Gastrocnemius medialis (tissue), 4 donors: ENCODE data around the gene RFK. TPM values are rescaled to one million over a fixed set of nuclear protein-coding genes. Genes with fewer than 3 reads are reported as not detected.

Source experiments
- ATAC-seq, 2 donors: fragments of 150-250 bp; one replicate each; pipeline ENCODE4 v1.9.1; 2016
- DNase-seq, 2 donors: peaks; one replicate each; pipeline ENCODE4 v3.0.0-alpha.2; 2019
- H3K27ac ChIP-seq, 4 donors: fragments of 200-600 bp; sonication (generic); 1 replicate in 1 of 4; 2 replicates in 3 of 4; pipeline ENCODE4 v1.5.1; 2016 to 2018; ENCODE audit warnings: mild to moderate bottlenecking in 2 of 4, moderate library complexity in 1 of 4
- H3K27me3 ChIP-seq, 3 donors: fragments of 200-600 bp; sonication (generic) in 2 of 3; 1 replicate in 1 of 3; 2 replicates in 2 of 3; pipeline versions ENCODE4 v1.5.1 to v1.6.0; 2016 to 2019; ENCODE audit warnings: mild to moderate bottlenecking in 1 of 3, moderate library complexity in 1 of 3
- H3K36me3 ChIP-seq, 2 donors: fragments of 200-600 bp; sonication (generic) in 1 of 2; one replicate each; pipeline ENCODE4 v1.5.1; 2017 to 2018
- H3K4me1 ChIP-seq, 2 donors: fragments of 200-600 bp; sonication (generic) in 1 of 2; one replicate each; pipeline ENCODE4 v1.5.1; 2016 to 2017; ENCODE audit warnings: mild to moderate bottlenecking in 2 of 2
- H3K4me3 ChIP-seq, 4 donors: fragments of 200-600 bp; sonication (generic) in 3 of 4; 1 replicate in 1 of 4; 2 replicates in 3 of 4; pipeline ENCODE4 v1.5.1; 2016 to 2019; ENCODE audit warnings: mild to moderate bottlenecking in 2 of 4
- H3K9me3 ChIP-seq, 3 donors: fragments of 200-600 bp; sonication (generic) in 2 of 3; 1 replicate in 1 of 3; 2 replicates in 2 of 3; pipeline ENCODE4 v1.5.1; 2016 to 2019
- CTCF ChIP-seq, 5 experiments: fragments of 450-650 bp in 3 of 5; fragments of 200-600 bp in 2 of 5; sonication (generic) in 2 of 5; IDR thresholded peaks in 4 of 5; conservative IDR thresholded peaks in 1 of 5; 1 replicate in 4 of 5; 2 replicates in 1 of 5; pipeline ENCODE4 v1.5.1; 2016 to 2019; ENCODE audit warnings: antibody characterized with exemption in 5 of 5, mild to moderate bottlenecking in 3 of 5, moderate library complexity in 3 of 5
- POLR2A ChIP-seq, 2 donors: fragments of 450-650 bp; IDR thresholded peaks; one replicate each; pipeline ENCODE4 v1.6.1; 2017; ENCODE audit warnings: antibody characterized with exemption in 2 of 2, mild to moderate bottlenecking in 2 of 2, moderate library complexity in 2 of 2
- in situ Hi-C, 4 donors: fragments of 200-750 bp; cut with MboI; loops; one replicate each; pipeline versions ENCODE4 v1.15.0 to v1.8.0; 2017; ENCODE audit warnings: low sequenced_read_pairs in 4 of 4
- intact Hi-C: fragments of 100-400 bp; cut with DNase I; formaldehyde crosslinking; loops from one replicate; pipeline ENCODE4 v1.15.1; 2023; ENCODE audit warnings: low total_unique reads
- total RNA-seq, 4 donors: library from RNA; depleted of rRNA; stranded (reverse); fragments of >200 nt; gene quantifications; one replicate each; pipeline versions ENCODE4 v1.1.0 to v1.2.3, GENCODE V29; 2016

Gene RFK
- total RNA-seq, 4 donors from 2014 or later, result 13.2 to 33.6 (median 25.6) TPM

GRCh38 chr9:76396597-76396996 lies 2.4 kb upstream of the RFK start:
- in situ Hi-C loops (loop anchor here in 2 of 4 donors (10.0 to 25.0 kb wide), 2 partner anchors 758 to 766 kb away; no protein-coding TSS in a partner anchor), intact Hi-C loops (loop anchor here (10.0 kb wide), 1 partner anchor 1312 kb away; the partner anchor contains the start of genes NMRK1 and OSTF1)
- Histone ChIP-seq H3K27me3 (no peaks in the 10 kb centered on the region), H3K4me3 (no peak overlapping the region), H3K36me3 (peaks cover 0 to 9% of the 10 kb centered on the region in 2 donors), H3K9me3 (no peaks in the 10 kb centered on the region), H3K27ac (no peak overlapping the region), H3K4me1 (peaks cover 6 to 15% of the 10 kb centered on the region in 2 donors)
- DNase-seq, result no peak
- TF ChIP-seq CTCF (IDR thresholded peaks at IDR 0.05 in 4 of 5, conservative IDR thresholded peaks at IDR 0.05 in 1 of 5), result no peak
- no peak for TF ChIP-seq POLR2A (IDR thresholded peaks at IDR 0.05)
- no peak for ATAC-seq

- Histone ChIP-seq H3K9me3 (no peaks in the 10 kb centered on the region), H3K4me1 (peaks cover 6 to 15% of the 10 kb centered on the region in 2 donors), H3K4me3 (no peak overlapping the region), H3K27me3 (no peaks in the 10 kb centered on the region), H3K36me3 (peaks cover 0 to 9% of the 10 kb centered on the region in 2 donors), H3K27ac (no peak overlapping the region)
- intact Hi-C loops, result loop anchor here (10.0 kb wide), 1 partner anchor 1311 kb away; the partner anchor contains the start of genes NMRK1 and OSTF1
- in situ Hi-C loops, result loop anchor here in 2 of 4 donors (10.0 to 25.0 kb wide), 2 partner anchors 759 to 766 kb away; no protein-coding TSS in a partner anchor
- ATAC-seq (no peak), DNase-seq (no peak)
- TF ChIP-seq CTCF (IDR thresholded peaks at IDR 0.05 in 4 of 5, conservative IDR thresholded peaks at IDR 0.05 in 1 of 5), result no peak
- no peak for TF ChIP-seq POLR2A (IDR thresholded peaks at IDR 0.05)
Observed at GRCh38 chr9:76396144-76396543, 1.9 kb upstream of the RFK start.

GRCh38 chr9:76395381-76395780 lies 1.2 kb upstream of the RFK start:
- Histone ChIP-seq H3K27ac (peak overlapping the region; percentile 83 to 90 (median 88)), H3K36me3 (peaks cover 0 to 9% of the 10 kb centered on the region in 2 donors), H3K4me1 (peaks cover 6 to 15% of the 10 kb centered on the region in 2 donors), H3K4me3 (peak overlapping the region in 3 of 4 donors; percentile 84 to 96 (median 85)), H3K27me3 (no peaks in the 10 kb centered on the region), H3K9me3 (no peaks in the 10 kb centered on the region)
- DNase-seq, result no peak
- in situ Hi-C loops, result loop anchor here in 2 of 4 donors (10.0 to 25.0 kb wide), 2 partner anchors 759 to 767 kb away; no protein-coding TSS in a partner anchor
- TF ChIP-seq POLR2A (IDR thresholded peaks at IDR 0.05), result no peak
- TF ChIP-seq CTCF (IDR thresholded peaks at IDR 0.05 in 4 of 5, conservative IDR thresholded peaks at IDR 0.05 in 1 of 5), result no peak
- intact Hi-C loops, result loop anchor here (10.0 kb wide), 1 partner anchor 1311 kb away; the partner anchor contains the start of genes NMRK1 and OSTF1
- ATAC-seq, result no peak

- in situ Hi-C loops (loop anchor here in 2 of 4 donors (10.0 to 25.0 kb wide), 2 partner anchors 760 to 767 kb away; no protein-coding TSS in a partner anchor), intact Hi-C loops (loop anchor here (10.0 kb wide), 1 partner anchor 1310 kb away; the partner anchor contains the start of genes NMRK1 and OSTF1)
- peaks cover 0 to 9% of the 10 kb centered on the region in 2 donors for H3K36me3 ChIP-seq
- H3K27me3 ChIP-seq, result no peaks in the 10 kb centered on the region
- H3K9me3 ChIP-seq, result no peaks in the 10 kb centered on the region
- DNase-seq, result peak; percentile 27 to 62
- peak overlapping the region; percentile 83 to 90 (median 88) for H3K27ac ChIP-seq
- H3K4me3 ChIP-seq, result peak overlapping the region; percentile 75 to 96 (median 84)
- H3K4me1 ChIP-seq, result peaks cover 6 to 15% of the 10 kb centered on the region in 2 donors
- peak; percentile 61 to 74 for ATAC-seq
- TF ChIP-seq CTCF (IDR thresholded peaks at IDR 0.05 in 4 of 5, conservative IDR thresholded peaks at IDR 0.05 in 1 of 5), result no peak
- no peak for TF ChIP-seq POLR2A (IDR thresholded peaks at IDR 0.05)
Observed at GRCh38 chr9:76394960-76395252, 680 bp upstream of the RFK start.
